ENCODE measurements around the gene UNC5C.

UNC5C gene

DNA sequence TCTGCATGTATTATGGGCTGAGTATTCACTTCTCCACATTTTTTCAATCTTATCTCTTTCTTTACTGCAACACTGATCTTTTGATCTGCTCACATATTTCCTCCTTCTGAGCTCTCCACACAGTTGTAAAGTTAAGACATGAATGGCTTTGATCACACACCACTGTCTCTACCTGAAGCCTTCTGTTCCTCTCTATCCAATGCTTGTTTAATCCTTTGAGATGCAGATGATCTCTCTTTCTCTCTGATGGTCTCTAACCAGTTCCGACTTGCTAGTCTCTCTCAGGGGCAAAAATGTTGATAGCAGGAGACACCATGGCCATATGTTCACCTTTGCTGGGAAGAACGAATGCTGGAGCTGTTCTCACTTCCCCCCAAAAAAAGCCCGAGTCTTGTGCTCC is 162.4 kb downstream of the UNC5C start:
- peak; percentile 8 for DNase-seq

DNA sequence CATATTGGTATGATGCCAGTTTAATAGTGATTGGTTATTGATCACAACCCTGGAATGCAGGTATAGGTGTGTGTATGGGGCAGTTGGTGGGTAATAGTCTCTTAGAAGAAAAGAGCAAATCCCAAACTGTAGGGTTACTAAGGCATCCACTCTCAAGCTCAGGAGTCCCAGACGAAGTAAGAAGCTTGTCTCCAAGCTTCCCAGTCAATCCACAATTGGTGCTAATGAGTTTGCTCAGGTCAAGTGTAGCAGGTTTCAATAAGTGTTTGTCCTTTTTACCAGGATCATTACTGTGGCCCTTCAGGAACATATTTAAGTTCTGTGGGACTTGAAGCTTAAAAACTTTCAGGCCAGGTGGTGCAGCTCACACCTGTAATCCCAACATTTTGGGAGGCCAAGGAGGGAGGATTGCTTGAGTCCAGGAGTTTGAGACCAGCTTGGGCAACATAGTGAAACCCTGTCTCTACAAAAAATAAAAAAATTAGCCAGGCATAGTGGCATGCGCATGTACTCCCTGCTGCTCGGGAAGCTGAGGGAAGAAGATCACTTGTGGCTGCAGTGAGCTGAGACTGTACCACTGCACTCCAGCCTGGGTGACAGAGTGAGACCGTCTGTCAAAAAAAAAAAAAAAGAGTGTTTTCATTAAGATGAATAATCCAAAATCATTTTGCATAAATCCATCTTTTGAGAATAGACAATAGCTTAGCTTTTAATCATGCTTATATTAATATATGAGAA is 166.8 kb downstream of the UNC5C start:
- DNase-seq: no peak

DNA sequence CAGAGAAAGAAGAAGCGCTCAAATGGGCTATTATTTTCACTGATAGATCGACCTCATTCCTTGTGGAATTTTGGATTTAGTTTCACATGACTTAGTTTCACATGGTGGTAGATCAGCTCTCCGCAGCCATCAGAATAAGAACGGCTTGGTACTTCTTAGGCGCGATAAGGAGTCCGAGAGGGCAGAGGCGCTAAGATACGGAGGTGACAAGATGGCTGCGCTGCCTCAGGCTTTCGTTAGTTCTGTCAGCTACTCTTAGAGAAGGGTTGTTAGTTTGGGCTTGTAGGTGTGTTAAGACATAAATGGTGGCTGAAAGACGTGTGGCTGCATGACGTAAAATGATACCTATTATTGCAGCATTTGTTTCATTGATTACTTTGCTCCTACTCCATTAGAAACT is 169.1 kb downstream of the UNC5C start:
- DNase-seq: no peak

GRCh38 chr4:95377366-95377900 is 171.3 kb downstream of the UNC5C start:
- peak; percentile 43 for DNase-seq

DNA sequence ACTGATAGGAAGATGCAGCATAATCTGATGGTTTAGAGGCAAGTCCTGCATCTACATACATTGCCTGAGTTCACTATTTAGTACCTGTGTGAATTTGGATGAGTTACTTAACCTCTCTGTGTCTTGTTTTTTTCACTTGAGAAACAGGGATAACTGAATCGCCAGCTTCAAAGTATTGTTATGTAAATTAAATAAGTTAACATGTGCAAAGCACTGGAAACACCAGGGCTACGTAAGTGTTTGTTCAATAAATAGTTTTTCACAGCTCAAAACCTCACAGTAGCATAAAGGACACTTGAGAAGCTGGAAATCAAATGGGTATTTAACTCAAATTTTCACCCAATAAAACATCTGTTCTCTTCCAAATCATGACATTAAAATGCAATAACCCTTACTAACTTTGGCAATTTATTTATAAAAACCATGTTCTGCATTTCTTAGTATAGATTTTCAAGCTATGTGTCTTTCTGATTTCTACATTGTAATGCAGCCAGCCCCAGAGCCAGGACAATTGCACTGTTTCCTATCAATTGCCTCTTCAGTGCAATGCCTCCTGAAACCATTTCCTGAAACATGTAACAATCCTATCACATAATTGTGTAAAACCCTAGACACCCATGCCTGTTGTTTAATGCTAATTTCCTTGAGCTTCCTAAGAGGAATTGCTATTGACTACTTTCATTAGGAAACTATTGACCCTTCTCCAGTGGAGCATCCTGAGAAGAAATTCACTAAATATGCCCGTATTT is 177.1 kb downstream of the UNC5C start:
- DNase-seq: no peak

- DNase-seq: no peak
These were observed 180.9 kb downstream of the UNC5C start for GRCh38 chr4:95367824-95368223.

- peak; percentile 23 for DNase-seq
These were observed 184.8 kb downstream of the UNC5C start for GRCh38 chr4:95363966-95364365.

DNA sequence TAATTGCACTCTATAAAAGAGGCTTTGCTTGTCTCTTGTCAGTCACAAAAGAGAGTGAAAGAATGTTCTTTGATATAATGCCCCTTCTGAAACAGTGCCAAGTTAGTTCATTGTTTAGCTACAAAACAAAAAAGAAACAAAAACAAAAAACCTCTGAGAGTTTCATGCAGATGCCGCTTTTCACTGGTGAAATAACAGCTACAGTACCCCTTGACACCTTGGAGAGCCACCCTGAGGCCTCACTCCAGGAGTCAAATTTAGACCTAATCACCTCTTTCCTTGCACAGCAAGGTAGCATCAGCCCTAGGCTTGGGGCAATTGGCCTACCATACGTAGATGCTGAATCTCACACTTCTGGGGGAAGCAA is 185.2 kb downstream of the UNC5C start:
- DNase-seq: peak; percentile 49

GRCh38 chr4:95362906-95363558 is 185.7 kb downstream of the UNC5C start:
- peak; percentile 84 for DNase-seq

- DNase-seq: no peak
These were observed 186.7 kb downstream of the UNC5C start for GRCh38 chr4:95362066-95362465.

DNA sequence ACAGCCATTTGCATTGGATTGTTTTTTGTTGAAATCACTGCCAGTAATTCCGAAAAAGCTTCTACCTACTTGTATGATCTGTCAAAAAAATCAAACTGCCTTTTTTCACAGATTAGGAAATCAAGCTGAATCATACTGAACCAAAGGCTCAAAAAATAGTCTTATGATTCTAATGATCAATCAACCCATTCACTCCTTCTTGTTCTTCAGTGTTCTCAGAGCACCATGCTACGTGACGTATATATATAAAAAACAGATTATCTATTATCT is 187.1 kb downstream of the UNC5C start:
- no peak for DNase-seq

DNA sequence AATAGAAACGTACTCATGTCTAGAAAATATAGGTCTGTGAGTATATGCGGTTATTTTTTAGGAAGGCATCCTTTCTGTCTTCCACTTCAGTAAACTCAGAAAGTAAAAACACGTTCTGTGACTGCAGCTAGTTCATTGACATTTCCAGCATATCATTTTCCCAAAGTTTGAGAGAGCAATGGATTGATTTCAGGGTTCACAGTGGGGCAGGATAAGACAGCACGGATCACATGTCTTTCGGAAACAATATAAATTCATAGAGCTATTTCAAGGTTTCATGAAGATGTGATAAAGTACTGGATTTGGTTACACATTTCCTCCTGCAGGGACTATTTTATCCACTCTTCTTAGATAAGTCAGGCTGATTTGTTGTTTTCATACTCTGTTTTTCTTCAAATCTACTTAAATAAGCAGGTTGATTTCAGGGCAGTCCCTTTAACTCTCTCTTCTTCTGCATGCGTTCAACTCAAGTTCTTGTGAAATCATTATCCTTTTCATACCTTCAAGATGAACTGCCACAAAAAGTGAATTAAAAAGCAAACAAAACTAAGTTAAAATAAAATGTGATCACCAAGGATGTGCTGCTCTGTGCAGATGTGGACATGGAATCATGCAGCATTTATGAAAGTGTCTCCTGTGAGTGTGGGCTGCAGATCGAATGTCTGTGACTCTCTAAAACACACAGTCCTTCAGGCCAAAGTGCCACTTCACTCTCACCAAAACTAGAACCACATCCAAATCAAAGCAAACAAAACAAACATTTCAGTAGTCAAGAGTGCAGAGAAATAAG is 187.7 kb downstream of the UNC5C start:
- DNase-seq: no peak

DNA sequence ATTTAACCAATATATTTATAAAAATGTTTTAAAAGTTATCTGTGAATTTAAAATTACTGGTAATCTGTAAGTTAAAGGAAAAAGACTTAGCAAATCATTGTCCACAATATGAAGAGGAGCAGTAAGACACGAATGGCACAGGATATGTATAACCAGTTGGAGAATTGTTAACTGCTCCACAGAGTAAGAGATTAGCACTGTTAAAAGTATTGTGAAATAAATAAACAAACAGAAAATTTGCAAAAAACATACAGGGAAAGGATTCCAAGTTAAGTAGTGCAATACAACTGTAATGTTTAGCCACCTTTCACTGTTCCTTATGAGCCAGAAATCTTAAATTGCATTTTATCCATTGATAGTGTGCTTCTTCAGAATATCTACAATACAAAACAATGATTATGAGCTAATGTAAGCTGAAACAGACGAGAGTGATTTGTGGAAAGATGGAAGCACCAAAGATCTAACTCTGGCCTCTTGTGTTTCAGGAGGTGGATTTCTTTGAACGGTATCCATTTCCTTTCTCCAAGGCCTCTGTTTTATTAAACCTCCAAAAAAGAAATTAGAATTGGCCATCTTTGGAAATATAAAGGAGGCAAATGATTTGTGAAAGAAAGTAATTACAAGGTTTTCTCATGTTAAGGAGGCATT is 188.4 kb downstream of the UNC5C start:
- no peak for DNase-seq

GRCh38 chr4:95358421-95358820 is 190.4 kb downstream of the UNC5C start:
- no peak for DNase-seq

GRCh38 chr4:95355021-95355420 is 193.8 kb downstream of the UNC5C start:
- DNase-seq: no peak

DNA sequence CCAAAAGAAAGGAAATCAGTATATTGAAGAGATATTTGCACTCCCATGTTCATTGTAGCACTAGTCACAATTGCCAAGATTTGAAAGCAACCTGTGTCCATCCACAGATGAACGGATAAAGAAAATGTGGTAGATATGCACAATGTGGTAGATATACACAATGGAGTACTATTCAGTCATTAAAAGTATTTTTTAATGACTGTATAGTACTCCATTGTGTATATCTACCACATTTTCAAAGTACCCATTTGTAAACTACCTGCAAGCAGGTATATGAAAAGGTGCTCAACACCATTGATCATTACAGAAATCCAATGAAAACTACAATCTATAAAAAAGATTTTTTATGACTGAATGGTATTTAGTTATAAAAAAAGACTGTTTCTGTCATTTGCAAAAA is 200.4 kb downstream of the UNC5C start:
- no peak for DNase-seq

GRCh38 chr4:95343235-95343634 is 205.5 kb downstream of the UNC5C start:
- DNase-seq: no peak

GRCh38 chr4:95340191-95340590 is 208.6 kb downstream of the UNC5C start:
- no peak for DNase-seq

GRCh38 chr4:95325665-95326064 is 223.1 kb downstream of the UNC5C start:
- DNase-seq: no peak

DNA sequence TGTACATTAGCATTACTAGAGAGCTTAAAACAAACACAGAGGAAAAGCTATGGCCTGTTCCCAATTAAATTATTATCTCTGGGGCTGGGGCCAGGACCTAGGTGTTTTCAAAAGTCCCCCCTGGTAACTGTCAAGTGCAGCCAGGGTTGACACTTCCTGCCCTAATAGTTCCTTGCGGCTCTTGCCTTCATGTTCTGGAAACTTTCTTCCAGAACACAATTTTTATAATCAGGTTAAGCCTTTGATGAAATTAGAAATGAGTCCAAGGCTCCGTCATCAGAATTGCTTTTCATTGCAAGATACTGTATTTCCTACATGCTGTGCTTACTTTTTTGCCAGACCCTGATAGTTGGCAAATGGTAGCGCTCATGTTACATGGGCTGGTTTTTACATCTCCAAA is 229.6 kb downstream of the UNC5C start:
- DNase-seq: no peak

DNA sequence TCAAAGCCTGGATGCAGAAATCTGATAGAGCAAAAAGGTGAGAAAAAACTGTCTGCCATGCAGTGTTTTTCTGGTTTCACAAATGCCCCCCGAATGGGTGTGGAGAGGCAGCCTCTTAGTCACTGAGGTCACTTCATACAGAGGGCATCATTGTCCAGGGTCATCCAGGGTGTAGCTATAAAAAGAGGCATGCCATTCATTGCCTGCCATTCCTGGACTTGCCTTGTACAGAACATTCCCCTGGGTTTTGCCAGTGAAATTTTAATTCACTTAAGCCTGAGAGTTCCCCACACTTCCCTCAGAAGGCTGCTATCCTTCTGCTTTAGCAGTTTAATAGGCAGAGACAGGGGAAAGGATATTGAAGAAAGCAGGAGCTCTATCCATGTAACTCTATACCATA is 230.3 kb downstream of the UNC5C start:
- no peak for DNase-seq

DNA sequence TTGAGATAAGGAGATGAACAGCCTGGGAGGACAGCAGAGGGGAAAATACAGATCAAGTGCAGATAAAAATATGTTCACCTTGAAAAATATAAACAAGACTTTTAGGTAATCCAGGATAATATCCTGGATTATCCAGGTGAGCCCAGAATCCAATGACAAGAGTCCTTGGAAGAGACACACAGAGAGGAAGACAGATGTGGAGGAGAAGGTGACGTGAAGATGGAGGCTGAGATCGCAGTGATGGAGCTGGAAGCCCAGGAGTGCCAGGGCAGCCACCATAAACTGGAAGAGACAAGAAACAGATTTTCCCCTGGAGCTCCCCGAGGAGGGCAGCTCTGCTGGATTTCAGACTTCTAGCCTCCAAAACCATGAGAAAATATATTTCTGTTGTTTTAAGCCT is 230.7 kb downstream of the UNC5C start:
- DNase-seq: no peak

All from NCI-H69 (cell line).